ENCODE results near the gene CAMK1D.

The CAMK1D gene

GRCh38 chr10:12659706-12660105, 310.4 kb downstream of the CAMK1D start:
- TF ChIP-seq EZH2 (IDR thresholded peaks at IDR 0.05; ENCODE audit: borderline replicate concordance, low read length) (no peak), CTCF (IDR thresholded peaks at IDR 0.05; ENCODE audit: low read length) (no peak)
- no peaks in the 10 kb centered on the region for H3K4me1 ChIP-seq (ENCODE audit: insufficient read depth, low read length, severe bottlenecking)

GRCh38 chr10:12660812-12661211, 311.5 kb downstream of the CAMK1D start:
- Histone ChIP-seq H4K20me1 (ENCODE audit: insufficient read depth, low read length) (no peaks in the 10 kb centered on the region), H3K4me3 (ENCODE audit: low read depth, low read length, poor library complexity, severe bottlenecking) (no peak overlapping the region), H3K9me3 (ENCODE audit: low read length) (no peaks in the 10 kb centered on the region), H3F3A (ENCODE audit: insufficient read depth, low read length) (no peaks in the 10 kb centered on the region), H3K27ac (ENCODE audit: low read depth, low read length, poor library complexity, severe bottlenecking) (no peak overlapping the region), H3K9me2 (ENCODE audit: low read depth, low read length) (no peaks in the 10 kb centered on the region), H3K27me3 (ENCODE audit: insufficient read depth, low read length) (no peaks in the 10 kb centered on the region), H3K4me1 (ENCODE audit: insufficient read depth, low read length, severe bottlenecking) (no peaks in the 10 kb centered on the region), H3K9ac (ENCODE audit: low read length) (no peak overlapping the region), H3K36me3 (ENCODE audit: insufficient read depth, low read length) (no peaks in the 10 kb centered on the region), H3K79me2 (ENCODE audit: insufficient read depth, low read length) (no peaks in the 10 kb centered on the region), H2AFZ (ENCODE audit: low read length) (no peak overlapping the region), H3K4me2 (ENCODE audit: low read length) (no peak overlapping the region)
- TF ChIP-seq CTCF (IDR thresholded peaks at IDR 0.05; ENCODE audit: low read length), result no peak
- no peak for TF ChIP-seq EZH2 (IDR thresholded peaks at IDR 0.05; ENCODE audit: borderline replicate concordance, low read length)

More at GRCh38 chr10:12659706-12660105, 310.4 kb downstream of the CAMK1D start:
- H3K9me2 ChIP-seq (ENCODE audit: low read depth, low read length), result no peaks in the 10 kb centered on the region
- H3K9me3 ChIP-seq (ENCODE audit: low read length), result no peaks in the 10 kb centered on the region
- no peak overlapping the region for H3K9ac ChIP-seq (ENCODE audit: low read length)
- H3K27ac ChIP-seq (ENCODE audit: low read depth, low read length, poor library complexity, severe bottlenecking), result no peak overlapping the region
- H4K20me1 ChIP-seq (ENCODE audit: insufficient read depth, low read length), result no peaks in the 10 kb centered on the region
- no peaks in the 10 kb centered on the region for H3K36me3 ChIP-seq (ENCODE audit: insufficient read depth, low read length)
- H3K79me2 ChIP-seq (ENCODE audit: insufficient read depth, low read length), result no peaks in the 10 kb centered on the region
- no peak overlapping the region for H3K4me3 ChIP-seq (ENCODE audit: low read depth, low read length, poor library complexity, severe bottlenecking)
- no peak overlapping the region for H3K4me2 ChIP-seq (ENCODE audit: low read length)
- no peak overlapping the region for H2AFZ ChIP-seq (ENCODE audit: low read length)
- no peaks in the 10 kb centered on the region for H3K27me3 ChIP-seq (ENCODE audit: insufficient read depth, low read length)
- no peaks in the 10 kb centered on the region for H3F3A ChIP-seq (ENCODE audit: insufficient read depth, low read length)

GRCh38 chr10:12661671-12662070, 312.3 kb downstream of the CAMK1D start:
- Histone ChIP-seq H3K4me3 (ENCODE audit: low read depth, low read length, poor library complexity, severe bottlenecking) (no peak overlapping the region), H3K27me3 (ENCODE audit: insufficient read depth, low read length) (no peaks in the 10 kb centered on the region), H3K9me2 (ENCODE audit: low read depth, low read length) (no peaks in the 10 kb centered on the region), H3K79me2 (ENCODE audit: insufficient read depth, low read length) (no peaks in the 10 kb centered on the region), H3K9me3 (ENCODE audit: low read length) (no peaks in the 10 kb centered on the region), H2AFZ (ENCODE audit: low read length) (no peak overlapping the region), H3K4me2 (ENCODE audit: low read length) (no peak overlapping the region), H3K27ac (ENCODE audit: low read depth, low read length, poor library complexity, severe bottlenecking) (no peak overlapping the region), H3K4me1 (ENCODE audit: insufficient read depth, low read length, severe bottlenecking) (no peaks in the 10 kb centered on the region), H3K36me3 (ENCODE audit: insufficient read depth, low read length) (no peaks in the 10 kb centered on the region), H4K20me1 (ENCODE audit: insufficient read depth, low read length) (no peaks in the 10 kb centered on the region), H3K9ac (ENCODE audit: low read length) (no peak overlapping the region), H3F3A (ENCODE audit: insufficient read depth, low read length) (no peaks in the 10 kb centered on the region)
- TF ChIP-seq EZH2 (IDR thresholded peaks at IDR 0.05; ENCODE audit: borderline replicate concordance, low read length) (no peak), CTCF (IDR thresholded peaks at IDR 0.05; ENCODE audit: low read length) (no peak)
